ENCODE measurements around the gene PRAMEF12.
"Not testable (repeated sequence)": the region's sequence is repeated elsewhere in the genome, so short reads cannot be mapped to it uniquely, and the experiment has no call there.

The PRAMEF12 gene

GRCh38 chr1:12773438-12773837 is at the start of gene PRAMEF12:
PRAMEF12 (plus strand) TSS chr1:12773738; CDS start chr1:12774868, 1,130 bp downstream.
- no peak for DNase-seq (ENCODE audit: low read depth)

- DNase-seq (ENCODE audit: low read depth): no peak
Observed at GRCh38 chr1:12728391-12728790, 45.1 kb upstream of the PRAMEF12 start.

- DNase-seq (ENCODE audit: low read depth): no peak
Observed at GRCh38 chr1:12730156-12730555, 43.4 kb upstream of the PRAMEF12 start.

GRCh38 chr1:12731084-12731483 is 42.5 kb upstream of the PRAMEF12 start:
- DNase-seq (ENCODE audit: low read depth): not testable (repeated sequence)

- DNase-seq (ENCODE audit: low read depth): no peak
Observed at GRCh38 chr1:12734651-12735050, 38.9 kb upstream of the PRAMEF12 start.

GRCh38 chr1:12738934-12739333 is 34.6 kb upstream of the PRAMEF12 start:
- no peak for DNase-seq (ENCODE audit: low read depth)

- no peak for DNase-seq (ENCODE audit: low read depth)
Observed at GRCh38 chr1:12739613-12740012, 33.9 kb upstream of the PRAMEF12 start.

GRCh38 chr1:12741946-12742345 is 31.6 kb upstream of the PRAMEF12 start:
- no peak for DNase-seq (ENCODE audit: low read depth)

- no peak for DNase-seq (ENCODE audit: low read depth)
Observed at GRCh38 chr1:12745126-12745991, 28.2 kb upstream of the PRAMEF12 start.

GRCh38 chr1:12745992-12746323 is 27.6 kb upstream of the PRAMEF12 start, which contains the start of gene CFAP107:
CFAP107 (plus strand) TSS chr1:12746200; CDS start chr1:12746431, 231 bp downstream.
- DNase-seq (ENCODE audit: low read depth): no peak

GRCh38 chr1:12748778-12749355 is 24.7 kb upstream of the PRAMEF12 start:
- no peak for DNase-seq (ENCODE audit: low read depth)

GRCh38 chr1:12754738-12755137 is 18.8 kb upstream of the PRAMEF12 start:
- no peak for DNase-seq (ENCODE audit: low read depth)

- DNase-seq (ENCODE audit: low read depth): no peak
Observed at GRCh38 chr1:12756273-12756672, 17.3 kb upstream of the PRAMEF12 start.

- DNase-seq (ENCODE audit: low read depth): no peak
Observed at GRCh38 chr1:12756768-12757413, 16.6 kb upstream of the PRAMEF12 start.

GRCh38 chr1:12757836-12758235 is 15.7 kb upstream of the PRAMEF12 start:
- no peak for DNase-seq (ENCODE audit: low read depth)

- DNase-seq (ENCODE audit: low read depth): no peak
Observed at GRCh38 chr1:12760256-12760795, 13.2 kb upstream of the PRAMEF12 start.

GRCh38 chr1:12761781-12762180 is 11.8 kb upstream of the PRAMEF12 start:
- DNase-seq (ENCODE audit: low read depth): no peak

GRCh38 chr1:12762766-12763165 is 10.8 kb upstream of the PRAMEF12 start:
- DNase-seq (ENCODE audit: low read depth): no peak

GRCh38 chr1:12763479-12763878 is 10.1 kb upstream of the PRAMEF12 start:
- no peak for DNase-seq (ENCODE audit: low read depth)

- no peak for DNase-seq (ENCODE audit: low read depth)
Observed at GRCh38 chr1:12764016-12764415, 9.5 kb upstream of the PRAMEF12 start.

- DNase-seq (ENCODE audit: low read depth): no peak
Observed at GRCh38 chr1:12769031-12769430, 4.5 kb upstream of the PRAMEF12 start.

GRCh38 chr1:12769976-12770505 is 3.5 kb upstream of the PRAMEF12 start:
- no peak for DNase-seq (ENCODE audit: low read depth)

GRCh38 chr1:12770620-12771019 is 2.9 kb upstream of the PRAMEF12 start:
- DNase-seq (ENCODE audit: low read depth): no peak

Measured in iris pigment epithelial cell (primary cell).